HG03196 (cell line): ENCODE measurements around the gene NUP188.
"Not testable (repeated sequence)": the region's sequence is repeated elsewhere in the genome, so short reads cannot be mapped to it uniquely, and the experiment has no call there.

ENCODE experiments used
- ATAC-seq: cut with Tn5 transposase; IDR thresholded peaks from one replicate; pipeline ENCODE4 v1.9.1; 2021; ENCODE audit not compliant: unreplicated experiment

Gene NUP188

GRCh38 chr9:128940946-128941755, 6.3 kb upstream of the NUP188 start:
- ATAC-seq: no peak

GRCh38 chr9:128943832-128944620, 3.5 kb upstream of the NUP188 start:
- ATAC-seq: no peak

- ATAC-seq: not testable (repeated sequence)
These were observed 2.5 kb upstream of the NUP188 start for GRCh38 chr9:128944966-128945365.

GRCh38 chr9:128945798-128946501, 1.5 kb upstream of the NUP188 start:
- no peak for ATAC-seq

- ATAC-seq: no peak
These were observed 775 bp upstream of the NUP188 start for GRCh38 chr9:128946571-128947276.

GRCh38 chr9:128947277-128947526, 297 bp upstream of the NUP188 start:
- peak; percentile 21 for ATAC-seq

GRCh38 chr9:128961403-128961802, 13.9 kb downstream of the NUP188 start:
- not testable (repeated sequence) for ATAC-seq

GRCh38 chr9:128969491-128969890, 22.0 kb downstream of the NUP188 start:
- no peak for ATAC-seq

- ATAC-seq: no peak
These were observed 25.5 kb downstream of the NUP188 start for GRCh38 chr9:128972956-128973355.

- no peak for ATAC-seq
These were observed 31.6 kb downstream of the NUP188 start for GRCh38 chr9:128979111-128979510.

- no peak for ATAC-seq
These were observed 36.0 kb downstream of the NUP188 start for GRCh38 chr9:128983536-128983935.

- no peak for ATAC-seq
These were observed 39.2 kb downstream of the NUP188 start for GRCh38 chr9:128986671-128987070.

GRCh38 chr9:128987805-128988204, 40.3 kb downstream of the NUP188 start:
- ATAC-seq: no peak

- no peak for ATAC-seq
These were observed 45.5 kb downstream of the NUP188 start for GRCh38 chr9:128992995-128993394.

GRCh38 chr9:128995791-128996190, 48.3 kb downstream of the NUP188 start:
- no peak for ATAC-seq

- ATAC-seq: no peak
These were observed 51.0 kb downstream of the NUP188 start for GRCh38 chr9:128998462-128998861.

GRCh38 chr9:128999581-129000206, 52.2 kb downstream of the NUP188 start:
- ATAC-seq: no peak

GRCh38 chr9:129001504-129002325, 54.2 kb downstream of the NUP188 start:
- no peak for ATAC-seq

GRCh38 chr9:129002992-129003391, 55.5 kb downstream of the NUP188 start:
- no peak for ATAC-seq

- ATAC-seq: not testable (repeated sequence)
These were observed 56.7 kb downstream of the NUP188 start for GRCh38 chr9:129004173-129004572.
